Neural cell (in vitro differentiated cells): ENCODE data around the gene NT5C3A. TPM values are rescaled to one million over a fixed set of nuclear protein-coding genes. Genes with fewer than 3 reads are reported as not detected.
"Not testable (repeated sequence)": the region's sequence is repeated elsewhere in the genome, so short reads cannot be mapped to it uniquely, and the experiment has no call there.

Source experiments
- H2AFZ ChIP-seq: fragments of 200-600, 300-800 bp; sonication (generic), shearing (Covaris generic); 2 replicates; pipeline ENCODE4 v1.6.0; 2014; ENCODE audit warnings: low read depth, mild to moderate bottlenecking, antibody characterized with exemption, low read length, moderate library complexity
- H3F3A ChIP-seq: fragments of 200-600 bp; shearing (Covaris generic); 2 replicates; pipeline ENCODE4 v1.6.1; 2016; ENCODE audit warnings: mild to moderate bottlenecking, moderate library complexity, mixed read lengths, antibody characterized with exemption, low read length; ENCODE audit not compliant: insufficient read depth, poor library complexity, severe bottlenecking
- H3K27ac ChIP-seq: fragments of 200-600, 300-800 bp; sonication (generic), shearing (Covaris generic); 2 replicates; pipeline ENCODE4 v1.5.1; 2014; ENCODE audit warnings: mild to moderate bottlenecking, low read length, moderate library complexity
- H3K27me3 ChIP-seq: fragments of 300-800, 200-600 bp; sonication (generic), shearing (Covaris generic); 2 replicates; pipeline ENCODE4 v1.6.0; 2014; ENCODE audit warnings: mild to moderate bottlenecking, low read depth, low read length, moderate library complexity; ENCODE audit not compliant: insufficient read depth
- H3K36me3 ChIP-seq: fragments of 300-800, 200-600 bp; sonication (generic), shearing (Covaris generic); 2 replicates; pipeline ENCODE4 v1.5.1; 2014; ENCODE audit warnings: mild to moderate bottlenecking, antibody characterized with exemption, low read length, moderate library complexity; ENCODE audit not compliant: insufficient read depth
- H3K4me2 ChIP-seq: fragments of 300-800, 200-600 bp; sonication (generic), shearing (Covaris generic); 2 replicates; pipeline ENCODE4 v1.6.0; 2014; ENCODE audit warnings: mild to moderate bottlenecking, low read length
- H3K4me3 ChIP-seq: fragments of 300-800, 200-600 bp; sonication (generic), shearing (Covaris generic); 2 replicates; pipeline ENCODE4 v1.5.1; 2014; ENCODE audit warnings: mild to moderate bottlenecking, low read length, moderate library complexity
- H3K79me2 ChIP-seq: fragments of 200-600 bp; shearing (Covaris generic); replicated peaks from 2 replicates; pipeline ENCODE4 v1.6.0; 2014; ENCODE audit warnings: mild to moderate bottlenecking, low read length, moderate library complexity; ENCODE audit not compliant: insufficient read depth
- H3K9ac ChIP-seq: fragments of 300-800, 200-600 bp; sonication (generic), shearing (Covaris generic); 2 replicates; pipeline ENCODE4 v1.6.1; 2016; ENCODE audit warnings: mild to moderate bottlenecking, low read length, mixed read lengths
- H3K9me2 ChIP-seq: fragments of 200-600 bp; shearing (Covaris generic); 2 replicates; pipeline ENCODE4 v1.6.1; 2016; ENCODE audit warnings: mild to moderate bottlenecking, low read length, mixed read lengths; ENCODE audit not compliant: insufficient read depth
- H3K9me3 ChIP-seq: fragments of 200-600, 300-800 bp; sonication (generic), shearing (Covaris generic); 2 replicates; pipeline ENCODE4 v1.6.1; 2016; ENCODE audit warnings: mild to moderate bottlenecking, mixed run types, low read length, moderate library complexity, mixed read lengths
- H4K20me1 ChIP-seq: fragments of 200-600 bp; shearing (Covaris generic); 2 replicates; pipeline ENCODE4 v1.6.1; 2016; ENCODE audit warnings: mild to moderate bottlenecking, mixed run types; ENCODE audit not compliant: insufficient read depth
- polyA plus RNA-seq: library from polyadenylated mRNA; depleted of rRNA; stranded (reverse); fragments of >200 nt; gene quantifications from 2 replicates; pipeline ENCODE4 v1.2.3, GENCODE V29; 2014
- small RNA-seq, 3 experiments: library from RNA; depleted of rRNA; stranded (forward); fragments of <200 nt; gene quantifications; one replicate each; pipeline ENCODE3, GENCODE V24; 2012

The NT5C3A gene
- polyA plus RNA-seq, 1 donor from 2014 or later: 99.2 TPM

DNA sequence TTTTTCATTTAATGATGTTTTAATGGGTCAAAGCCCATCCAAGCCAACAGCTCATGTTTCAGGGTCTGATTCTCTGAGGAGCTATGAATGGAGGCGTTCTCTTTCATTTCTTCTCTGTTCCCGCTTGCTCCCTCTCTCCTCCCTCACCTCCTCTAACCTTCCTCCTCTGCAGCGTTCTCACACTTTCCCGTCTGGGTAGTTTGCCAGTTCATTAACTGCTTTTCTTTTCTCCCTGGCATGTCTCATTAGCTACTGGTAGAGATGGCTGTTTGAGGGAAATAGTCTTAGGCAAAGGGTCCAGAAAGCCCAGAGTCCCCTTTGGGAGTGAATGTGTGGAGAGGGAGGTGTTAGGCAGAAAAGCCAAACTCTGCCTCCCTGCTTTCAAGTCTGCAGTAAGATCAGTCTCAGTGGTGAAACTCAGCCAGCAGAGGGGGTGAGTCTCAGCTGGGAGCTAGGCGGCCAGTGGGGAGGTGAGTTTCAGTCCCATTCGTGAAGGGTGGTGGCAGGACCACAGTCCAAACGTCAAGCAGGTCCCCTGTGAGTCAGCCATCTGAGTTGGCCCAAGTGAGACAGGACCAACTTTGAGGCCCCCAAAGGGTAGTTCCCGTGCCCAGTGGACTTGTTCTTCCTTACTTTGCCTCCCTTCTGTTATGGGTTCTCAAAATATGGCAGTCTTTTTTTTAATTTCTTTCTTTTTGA, 98.0 kb downstream of the NT5C3A start:
- H3K27ac ChIP-seq, H3K79me2 ChIP-seq, H2AFZ ChIP-seq, H3K4me3 ChIP-seq, H3K36me3 ChIP-seq, H3K4me2 ChIP-seq, H4K20me1 ChIP-seq, H3K9me3 ChIP-seq, H3K9ac ChIP-seq, H3F3A ChIP-seq, H3K27me3 ChIP-seq, H3K9me2 ChIP-seq: not testable (repeated sequence)

Small RNAs within 50 kb of the gene (small RNA-seq; reads per million reads assigned to genes)
- gene RN7SL505P: 0 reads per million in 3 experiments
- gene RNU6-388P: 0 reads per million in 3 experiments
- gene RPS29P14: 0 to 0.46 (median 0) reads per million in 3 experiments

Other genes with a start within 250 kb of the NT5C3A start
- gene KBTBD2, start 171.0 kb downstream of the NT5C3A start, polyA plus RNA-seq: 68.4 and 70.1 TPM in 2 replicates
- 2.8 and 3.4 TPM in 2 replicates for gene FKBP9, start 105.3 kb downstream of the NT5C3A start, polyA plus RNA-seq
- gene RP9, start 46.6 kb upstream of the NT5C3A start, polyA plus RNA-seq: 19.7 and 36.9 TPM in 2 replicates
- gene BBS9, start 66.8 kb upstream of the NT5C3A start, polyA plus RNA-seq: 8.4 and 9.8 TPM in 2 replicates